Panc1 (cell line): Measurements from ENCODE around the gene OAS2. TPM values are rescaled to one million over a fixed set of nuclear protein-coding genes. Genes with fewer than 3 reads are reported as not detected.

Experiments used
- ATAC-seq: fragments of 200-7000 bp; cut with Tn5 transposase; 2 replicates; pipeline ENCODE4 v1.9.1; 2020; ENCODE audit warnings: mild to moderate bottlenecking, moderate library complexity
- BruUV-seq: library from RNA; stranded (reverse); fragments of 400-500 nt; replicated peaks from 2 replicates; lab custom pipeline; 2021; lab: Mats Ljungman, UMichigan
- CTCF ChIA-PET: fragments of 300-600 bp; sonication (Branson Sonifier 250); formaldehyde crosslinking; loops from one replicate; lab custom pipeline; 2022; ENCODE audit warnings: antibody characterized with exemption; lab: Charles Lee
- POLR2A ChIA-PET: fragments of 300-600 bp; sonication (Branson Sonifier 250); formaldehyde crosslinking; loops from one replicate; lab custom pipeline; 2022; ENCODE audit warnings: antibody characterized with exemption; lab: Charles Lee
- DNase-seq: peaks from one replicate; pipeline ENCODE4 v3.0.0-alpha.2; 2010; ENCODE audit warnings: low read depth, low spot score
- H3K27ac ChIP-seq: 2 replicates; pipeline ENCODE4 v1.5.1; 2011; ENCODE audit warnings: mild to moderate bottlenecking, low read length, inconsistent platforms
- H3K27me3 ChIP-seq: fragments of 200-500 bp; sonication (Bioruptor generic); 2 replicates; pipeline ENCODE4 v1.6.0; 2014; ENCODE audit warnings: low read length, inconsistent platforms; ENCODE audit not compliant: control insufficient read depth, insufficient read depth
- H3K36me3 ChIP-seq: fragments of 200-500 bp; sonication (Bioruptor generic); 2 replicates; pipeline ENCODE4 v1.5.1; 2014; ENCODE audit warnings: inconsistent platforms, mild to moderate bottlenecking, low read length, moderate library complexity; ENCODE audit not compliant: control insufficient read depth, insufficient read depth
- H3K4me1 ChIP-seq: 2 replicates; pipeline ENCODE4 v1.5.1; 2011; ENCODE audit warnings: inconsistent platforms, mild to moderate bottlenecking, low read length, moderate library complexity; ENCODE audit not compliant: control insufficient read depth, insufficient read depth
- H3K4me3 ChIP-seq, 2 experiments: 2 replicates each; pipeline ENCODE4 v1.5.1; 2011 to 2012; ENCODE audit warnings: low read depth in 2 of 2, low read length in 2 of 2, mild to moderate bottlenecking in 2 of 2, inconsistent platforms in 1 of 2, moderate library complexity in 1 of 2
- H3K9me3 ChIP-seq: fragments of 200-500 bp; sonication (Bioruptor generic); 2 replicates; pipeline ENCODE4 v1.5.1; 2014; ENCODE audit warnings: low read depth, mild to moderate bottlenecking, inconsistent platforms, low read length, moderate library complexity; ENCODE audit not compliant: control insufficient read depth, insufficient read depth
- POLR2AphosphoS5 ChIP-seq: IDR thresholded peaks from 2 replicates; pipeline ENCODE4 v1.6.1; 2012; ENCODE audit warnings: mild to moderate bottlenecking, low read depth, low read length, moderate library complexity
- SIN3A ChIP-seq: IDR thresholded peaks from 2 replicates; pipeline ENCODE4 v1.6.1; 2012; ENCODE audit warnings: low read depth, mild to moderate bottlenecking, low read length, moderate library complexity, borderline replicate concordance; ENCODE audit not compliant: insufficient read depth
- TCF7L2 ChIP-seq: IDR thresholded peaks from 2 replicates; pipeline ENCODE4 v1.6.1; 2011; ENCODE audit warnings: mild to moderate bottlenecking, low read depth, low read length, inconsistent platforms
- in situ Hi-C: cut with HindIII; loops from 2 replicates; pipeline ENCODE4 v1.10.0; 2016; ENCODE audit warnings: low sequenced_read_pairs, low pct_unique_long_range_greater_than_20kb
- intact Hi-C: fragments of 100-400 bp; cut with micrococcal nuclease; formaldehyde crosslinking; loops from one replicate; pipeline ENCODE4 v1.10.0; 2022; ENCODE audit not compliant: unreplicated experiment
- total RNA-seq: library from RNA; stranded (reverse); gene quantifications from one replicate; pipeline ENCODE4 v1.2.1, GENCODE V29; 2021; ENCODE audit not compliant: unreplicated experiment
- TF ChIP-seq, protein P1 (sequence below): fragments of 450-650 bp; IDR thresholded peaks from 2 replicates; pipeline ENCODE4 v1.5.1; 2017; ENCODE audit warnings: mild to moderate bottlenecking
- TF ChIP-seq, protein P2 (sequence below), 2 experiments: IDR thresholded peaks; 2 replicates each; pipeline ENCODE4 v1.6.1; 2011 to 2012; ENCODE audit warnings: low read depth in 2 of 2, control low read depth in 1 of 2, low read length in 1 of 2, mild to moderate bottlenecking in 1 of 2, moderate library complexity in 1 of 2; ENCODE audit not compliant: insufficient read depth in 1 of 2

The OAS2 gene
- total RNA-seq, 1 experiment from 2014 or later = 2.7 TPM

- H3K4me1 ChIP-seq = no peaks in the 10 kb centered on the region
- in situ Hi-C loops (no loop called here), intact Hi-C loops (no loop called here)
- CTCF ChIA-PET = no interaction called here
- no peak overlapping the region for H3K4me3 ChIP-seq
- POLR2A ChIA-PET = no interaction called here
- BruUV-seq = no TSS peak
- DNase-seq (no peak), ATAC-seq (no peak)
- H3K36me3 ChIP-seq = no peaks in the 10 kb centered on the region
- H3K27me3 ChIP-seq = 0 out of 2 replicates have a peak, but pooled peaks cover 4% of the 10 kb centered on the region
- no peak overlapping the region for H3K27ac ChIP-seq
- H3K9me3 ChIP-seq = peaks cover 3% of the 10 kb centered on the region; the same call in 1 of the 2 replicates
- TF ChIP-seq TCF7L2 (no peak), POLR2AphosphoS5 (no peak), SIN3A (no peak)
- TF ChIP-seq, protein P1, sequence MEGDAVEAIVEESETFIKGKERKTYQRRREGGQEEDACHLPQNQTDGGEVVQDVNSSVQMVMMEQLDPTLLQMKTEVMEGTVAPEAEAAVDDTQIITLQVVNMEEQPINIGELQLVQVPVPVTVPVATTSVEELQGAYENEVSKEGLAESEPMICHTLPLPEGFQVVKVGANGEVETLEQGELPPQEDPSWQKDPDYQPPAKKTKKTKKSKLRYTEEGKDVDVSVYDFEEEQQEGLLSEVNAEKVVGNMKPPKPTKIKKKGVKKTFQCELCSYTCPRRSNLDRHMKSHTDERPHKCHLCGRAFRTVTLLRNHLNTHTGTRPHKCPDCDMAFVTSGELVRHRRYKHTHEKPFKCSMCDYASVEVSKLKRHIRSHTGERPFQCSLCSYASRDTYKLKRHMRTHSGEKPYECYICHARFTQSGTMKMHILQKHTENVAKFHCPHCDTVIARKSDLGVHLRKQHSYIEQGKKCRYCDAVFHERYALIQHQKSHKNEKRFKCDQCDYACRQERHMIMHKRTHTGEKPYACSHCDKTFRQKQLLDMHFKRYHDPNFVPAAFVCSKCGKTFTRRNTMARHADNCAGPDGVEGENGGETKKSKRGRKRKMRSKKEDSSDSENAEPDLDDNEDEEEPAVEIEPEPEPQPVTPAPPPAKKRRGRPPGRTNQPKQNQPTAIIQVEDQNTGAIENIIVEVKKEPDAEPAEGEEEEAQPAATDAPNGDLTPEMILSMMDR = no peak
- TF ChIP-seq, protein P2, sequence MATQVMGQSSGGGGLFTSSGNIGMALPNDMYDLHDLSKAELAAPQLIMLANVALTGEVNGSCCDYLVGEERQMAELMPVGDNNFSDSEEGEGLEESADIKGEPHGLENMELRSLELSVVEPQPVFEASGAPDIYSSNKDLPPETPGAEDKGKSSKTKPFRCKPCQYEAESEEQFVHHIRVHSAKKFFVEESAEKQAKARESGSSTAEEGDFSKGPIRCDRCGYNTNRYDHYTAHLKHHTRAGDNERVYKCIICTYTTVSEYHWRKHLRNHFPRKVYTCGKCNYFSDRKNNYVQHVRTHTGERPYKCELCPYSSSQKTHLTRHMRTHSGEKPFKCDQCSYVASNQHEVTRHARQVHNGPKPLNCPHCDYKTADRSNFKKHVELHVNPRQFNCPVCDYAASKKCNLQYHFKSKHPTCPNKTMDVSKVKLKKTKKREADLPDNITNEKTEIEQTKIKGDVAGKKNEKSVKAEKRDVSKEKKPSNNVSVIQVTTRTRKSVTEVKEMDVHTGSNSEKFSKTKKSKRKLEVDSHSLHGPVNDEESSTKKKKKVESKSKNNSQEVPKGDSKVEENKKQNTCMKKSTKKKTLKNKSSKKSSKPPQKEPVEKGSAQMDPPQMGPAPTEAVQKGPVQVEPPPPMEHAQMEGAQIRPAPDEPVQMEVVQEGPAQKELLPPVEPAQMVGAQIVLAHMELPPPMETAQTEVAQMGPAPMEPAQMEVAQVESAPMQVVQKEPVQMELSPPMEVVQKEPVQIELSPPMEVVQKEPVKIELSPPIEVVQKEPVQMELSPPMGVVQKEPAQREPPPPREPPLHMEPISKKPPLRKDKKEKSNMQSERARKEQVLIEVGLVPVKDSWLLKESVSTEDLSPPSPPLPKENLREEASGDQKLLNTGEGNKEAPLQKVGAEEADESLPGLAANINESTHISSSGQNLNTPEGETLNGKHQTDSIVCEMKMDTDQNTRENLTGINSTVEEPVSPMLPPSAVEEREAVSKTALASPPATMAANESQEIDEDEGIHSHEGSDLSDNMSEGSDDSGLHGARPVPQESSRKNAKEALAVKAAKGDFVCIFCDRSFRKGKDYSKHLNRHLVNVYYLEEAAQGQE (IDR thresholded peaks at IDR 0.05; ENCODE audit: insufficient read depth in 1 of 2, low read depth in 2 of 2, low read length in 1 of 2) = no peak
Measured at GRCh38 chr12:112986291-112986800, 8.0 kb downstream of the OAS2 start.

GRCh38 chr12:112987561-112987960 lies 9.2 kb downstream of the OAS2 start:
- 0 out of 2 replicates have a peak, but pooled peaks cover 4% of the 10 kb centered on the region for H3K27me3 ChIP-seq
- no peak overlapping the region for H3K4me3 ChIP-seq
- no peaks in the 10 kb centered on the region for H3K4me1 ChIP-seq
- H3K9me3 ChIP-seq = peaks cover 3% of the 10 kb centered on the region; the same call in 1 of the 2 replicates
- H3K27ac ChIP-seq = no peak overlapping the region
- intact Hi-C loops (no loop called here), in situ Hi-C loops (no loop called here)
- H3K36me3 ChIP-seq = no peaks in the 10 kb centered on the region
- TF ChIP-seq POLR2AphosphoS5 (no peak), TCF7L2 (no peak), SIN3A (no peak)
- TF ChIP-seq, protein P2 (IDR thresholded peaks at IDR 0.05; ENCODE audit: insufficient read depth in 1 of 2, low read depth in 2 of 2, low read length in 1 of 2) = no peak
- TF ChIP-seq, protein P1 = no peak
- DNase-seq (no peak), ATAC-seq (no peak)
- ChIA-PET CTCF (no interaction called here), POLR2A (interaction anchor here (0.6 kb wide), 1 partner anchor 510 kb away, joined by 4 read pairs; no protein-coding TSS in a partner anchor)
- no TSS peak for BruUV-seq
